Measurements from ENCODE around the gene ANKZF1. TPM values are rescaled to one million over a fixed set of nuclear protein-coding genes. Genes with fewer than 3 reads are reported as not detected.

Gene ANKZF1
- total and polyA plus RNA-seq, 10 of the 15 experiments (the other 5 are each of a cell fraction or from before 2014, with no cell fraction given) = 3.1 to 104 (median 35.0) TPM

DNA sequence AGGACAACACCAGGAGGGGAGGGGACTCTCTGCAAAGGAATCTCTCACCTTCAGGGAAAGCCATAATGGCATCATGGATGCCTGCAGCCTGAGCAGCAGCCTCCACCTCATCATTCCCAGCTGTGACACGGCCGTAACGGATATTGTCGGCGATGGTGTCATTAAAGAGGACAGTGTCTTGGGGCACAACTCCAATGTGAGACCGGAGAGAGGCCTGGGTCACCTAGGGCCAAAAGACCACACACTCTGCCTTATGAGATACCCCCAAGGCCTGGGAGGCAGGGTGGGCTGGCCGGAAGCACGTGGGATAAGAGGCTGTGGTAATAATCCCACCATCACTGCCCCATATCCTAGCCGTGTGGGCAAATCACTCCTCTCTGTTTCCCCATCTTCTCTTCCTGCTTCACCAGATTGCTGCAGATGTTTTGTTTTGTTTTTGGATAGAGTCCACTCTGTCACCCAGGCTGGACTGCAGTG, 18.7 kb upstream of the ANKZF1 start:
- Histone ChIP-seq H3K4me3 (no peak overlapping the region), H3K79me2 (ENCODE audit: control insufficient read depth, insufficient read depth, low read length) (no peaks in the 10 kb centered on the region; the same call in 1 of the 2 replicates), H3K36me3 (ENCODE audit: control insufficient read depth in 2 of 2, insufficient read depth in 2 of 2, low read length in 1 of 2) (peaks cover 0 to 12% of the 10 kb centered on the region in 2 experiments; a peak in 3 of 4 replicates), H3K4me1 (ENCODE audit: control insufficient read depth, insufficient read depth, low read length) (peaks cover 7% of the 10 kb centered on the region), H3K27ac (ENCODE audit: control insufficient read depth, insufficient read depth) (no peak overlapping the region), H3K27me3 (replicated peaks in 1 of 2; ENCODE audit: control insufficient read depth in 2 of 2, insufficient read depth in 2 of 2, low read length in 1 of 2) (no peaks in the 10 kb centered on the region), H2AFZ (ENCODE audit: control insufficient read depth, low read depth, low read length) (no peak overlapping the region), H4K20me1 (ENCODE audit: control insufficient read depth, insufficient read depth) (no peaks in the 10 kb centered on the region), H3K9me3 (replicated peaks; ENCODE audit: control insufficient read depth, insufficient read depth, low read length) (no peaks in the 10 kb centered on the region), H3K4me2 (ENCODE audit: control insufficient read depth, insufficient read depth) (no peak overlapping the region), H3K9ac (ENCODE audit: control insufficient read depth, insufficient read depth, low read length) (no peak overlapping the region)
- no TSS peak for BruUV-seq (replicated peaks)
- SMC1A ChIA-PET (ENCODE audit: uncharacterized antibody, unreplicated experiment) = interaction anchor here (0.8 to 1.6 kb wide), 4 partner anchors 38 to 51 kb away, joined by 3 to 6 read pairs (median 3); no protein-coding TSS in a partner anchor
- TF ChIP-seq RBBP5 (conservative IDR thresholded peaks at IDR 0.05) (no peak), NR2F1 (conservative IDR thresholded peaks at IDR 0.05) (no peak), BCL11A (IDR thresholded peaks at IDR 0.05; ENCODE audit: low read depth, low read length) (no peak), SMAD5 (IDR thresholded peaks at IDR 0.05; ENCODE audit: low read depth) (no peak)
- RAD21 ChIA-PET (ENCODE audit: unreplicated experiment) = interaction anchor here (1.2 to 1.9 kb wide), 2 partner anchors 35 to 52 kb away, joined by 5 to 10 read pairs; partner anchors contain the start of gene CNPPD1
- FAIRE-seq = no peak
- POLR2A ChIA-PET = interaction anchor here (0.6 to 1.0 kb wide), 2 partner anchors 31 to 40 kb away, joined by 3 to 11 read pairs; no protein-coding TSS in a partner anchor
- in situ Hi-C loops (cut with MboI) = no loop called here
- CTCF ChIA-PET = interaction anchor here (0.6 to 2.5 kb wide), 9 partner anchors 36 to 561 kb away, joined by 3 to 20 read pairs (median 4); partner anchors contain the start of gene SLC23A3
- 88% methylated on average over 9 of the region's 9 CpGs for WGBS (ENCODE audit: insufficient coverage, insufficient replicate concordance, low lambda C conversion rate, missing lambda C conversion rate)
- intact Hi-C loops (cut with micrococcal nuclease; ENCODE audit: unreplicated experiment) = loop anchor here (1.0 kb wide), 1 partner anchor 51 kb away; the partner anchor contains the start of gene NHEJ1
- DNase-seq (ENCODE audit: low read depth, low spot score) = no peak
- no peak for ATAC-seq

DNA sequence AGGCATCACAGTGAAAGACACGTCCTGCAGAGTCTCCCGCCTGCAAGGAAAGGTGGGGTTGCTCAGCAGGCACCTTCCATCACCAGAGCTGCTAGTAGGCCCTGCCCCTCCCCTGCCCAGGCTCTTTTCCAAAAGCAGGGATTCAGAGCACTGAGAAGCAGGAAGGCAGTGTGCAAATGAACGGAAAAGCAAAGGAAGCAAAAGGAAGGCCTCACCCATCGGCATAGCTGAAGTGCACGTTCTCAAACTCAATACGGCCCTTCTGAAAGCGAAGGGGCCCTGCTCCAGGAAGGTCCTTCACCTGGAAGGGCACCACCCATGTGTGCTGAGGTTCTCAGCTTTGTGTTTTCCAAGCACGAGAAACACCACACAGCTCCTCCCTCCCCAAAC, 16.6 kb upstream of the ANKZF1 start:
- H3K36me3 ChIP-seq (ENCODE audit: control insufficient read depth in 2 of 2, insufficient read depth in 2 of 2, low read length in 1 of 2) = peaks cover 0 to 15% of the 10 kb centered on the region in 2 experiments; a peak in 3 of 4 replicates
- no peak overlapping the region for H3K4me3 ChIP-seq
- in situ Hi-C loops (cut with MboI) = no loop called here
- ChIA-PET CTCF (interaction anchor here (1.4 to 3.0 kb wide), 3 partner anchors 39 to 82 kb away, joined by 4 to 20 read pairs (median 11); partner anchors contain the start of gene SLC23A3), RAD21 (ENCODE audit: unreplicated experiment) (no interaction called here), SMC1A (ENCODE audit: uncharacterized antibody, unreplicated experiment) (interaction anchor here (1.7 kb wide), 1 partner anchor 42 kb away, joined by 4 read pairs; no protein-coding TSS in a partner anchor), POLR2A (no interaction called here)
- no peak overlapping the region for H2AFZ ChIP-seq (ENCODE audit: control insufficient read depth, low read depth, low read length)
- H4K20me1 ChIP-seq (ENCODE audit: control insufficient read depth, insufficient read depth) = no peaks in the 10 kb centered on the region
- TF ChIP-seq MEF2B (IDR thresholded peaks at IDR 0.05; ENCODE audit: partially characterized antibody, poor library complexity, severe bottlenecking) (no peak), CBFB (IDR thresholded peaks at IDR 0.05; ENCODE audit: low read depth) (no peak), KAT2A (conservative IDR thresholded peaks at IDR 0.05; ENCODE audit: control insufficient read depth, low read depth, low read length) (no peak), NR2C2 (IDR thresholded peaks at IDR 0.05; ENCODE audit: borderline replicate concordance, control insufficient read depth, insufficient read length, low read depth) (no peak), POLR2AphosphoS5 (IDR thresholded peaks at IDR 0.05; ENCODE audit: low read length) (no peak), POLR2A (IDR thresholded peaks at IDR 0.05; ENCODE audit: low read depth, low read length) (no peak), YY1 (IDR thresholded peaks at IDR 0.05; ENCODE audit: low read depth, low read length) (no peak), CBX3 (IDR thresholded peaks at IDR 0.05; ENCODE audit: borderline replicate concordance, low read depth) (no peak), SMAD1 (IDR thresholded peaks at IDR 0.05; ENCODE audit: low read depth, partially characterized antibody) (no peak)
- FAIRE-seq (no peak), ATAC-seq (no peak), DNase-seq (ENCODE audit: low read depth, low spot score) (no peak)
- intact Hi-C loops (cut with micrococcal nuclease; ENCODE audit: unreplicated experiment) = no loop called here
- H3K27me3 ChIP-seq (replicated peaks in 1 of 2; ENCODE audit: control insufficient read depth in 2 of 2, insufficient read depth in 2 of 2, low read length in 1 of 2) = no peaks in the 10 kb centered on the region
- no peak overlapping the region for H3K27ac ChIP-seq (ENCODE audit: control insufficient read depth, insufficient read depth)
- no peak overlapping the region for H3K9ac ChIP-seq (ENCODE audit: control insufficient read depth, insufficient read depth, low read length)
- no peak overlapping the region for H3K4me2 ChIP-seq (ENCODE audit: control insufficient read depth, insufficient read depth)
- 83% methylated on average over 8 of the region's 8 CpGs for WGBS (ENCODE audit: insufficient coverage, insufficient replicate concordance, low lambda C conversion rate, missing lambda C conversion rate)
- H3K9me3 ChIP-seq (replicated peaks; ENCODE audit: control insufficient read depth, insufficient read depth, low read length) = no peaks in the 10 kb centered on the region
- H3K4me1 ChIP-seq (ENCODE audit: control insufficient read depth, insufficient read depth, low read length) = peaks cover 8% of the 10 kb centered on the region
- H3K79me2 ChIP-seq (ENCODE audit: control insufficient read depth, insufficient read depth, low read length) = peaks cover 6% of the 10 kb centered on the region
- no TSS peak for BruUV-seq (replicated peaks)
